NCI-H446 (cell line): Measurements from ENCODE around the gene SAMD10.
"Not testable (repeated sequence)": the region's sequence is repeated elsewhere in the genome, so short reads cannot be mapped to it uniquely, and the experiment has no call there.

Source experiments
- DNase-seq, 2 experiments: peaks; one replicate each; lab custom pipeline; 2025; lab: John Stamatoyannopoulos, UW

Gene SAMD10

DNA sequence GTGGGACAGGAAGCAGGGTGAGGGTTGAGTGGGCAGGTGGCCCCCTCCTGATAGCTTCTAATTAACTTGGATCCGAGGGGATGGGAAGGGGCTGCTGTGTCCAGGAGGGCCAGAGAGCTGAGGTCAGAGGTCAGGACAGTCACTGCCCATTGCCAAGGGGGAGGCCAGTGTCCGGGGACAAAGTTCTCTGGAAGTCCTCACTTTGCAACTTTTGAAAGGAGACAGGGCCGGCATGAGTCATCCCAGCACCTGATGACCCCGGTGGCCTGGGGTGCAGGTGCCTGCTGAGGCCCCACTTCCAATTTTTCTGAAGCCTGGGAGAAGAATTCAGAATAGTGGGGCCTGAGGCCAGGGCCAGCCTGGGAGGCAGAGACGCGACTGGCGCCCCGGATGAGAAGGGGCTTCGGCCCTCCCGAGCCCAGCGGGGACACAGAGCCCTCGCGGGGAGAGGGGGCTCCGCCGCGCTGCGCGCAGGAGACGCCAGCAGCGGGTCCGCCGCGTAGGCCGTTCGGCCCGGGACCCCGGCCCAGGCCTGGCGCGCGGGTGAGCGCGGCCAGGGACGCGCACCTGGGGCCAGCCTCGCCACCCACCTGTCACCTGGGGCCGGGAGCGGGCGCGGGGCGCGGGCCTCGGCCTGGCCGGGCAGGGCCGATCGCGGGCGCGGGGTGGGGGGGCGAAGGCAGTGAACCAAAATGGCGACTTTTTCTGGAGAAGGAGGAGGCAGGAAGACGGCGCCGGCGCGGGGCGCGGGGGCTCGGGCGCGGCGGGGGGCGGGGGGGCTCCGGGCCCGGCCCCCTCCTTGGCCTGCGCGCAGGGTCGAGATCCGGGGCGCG is 10.3 kb downstream of the SAMD10 start:
- no peak for DNase-seq

DNA sequence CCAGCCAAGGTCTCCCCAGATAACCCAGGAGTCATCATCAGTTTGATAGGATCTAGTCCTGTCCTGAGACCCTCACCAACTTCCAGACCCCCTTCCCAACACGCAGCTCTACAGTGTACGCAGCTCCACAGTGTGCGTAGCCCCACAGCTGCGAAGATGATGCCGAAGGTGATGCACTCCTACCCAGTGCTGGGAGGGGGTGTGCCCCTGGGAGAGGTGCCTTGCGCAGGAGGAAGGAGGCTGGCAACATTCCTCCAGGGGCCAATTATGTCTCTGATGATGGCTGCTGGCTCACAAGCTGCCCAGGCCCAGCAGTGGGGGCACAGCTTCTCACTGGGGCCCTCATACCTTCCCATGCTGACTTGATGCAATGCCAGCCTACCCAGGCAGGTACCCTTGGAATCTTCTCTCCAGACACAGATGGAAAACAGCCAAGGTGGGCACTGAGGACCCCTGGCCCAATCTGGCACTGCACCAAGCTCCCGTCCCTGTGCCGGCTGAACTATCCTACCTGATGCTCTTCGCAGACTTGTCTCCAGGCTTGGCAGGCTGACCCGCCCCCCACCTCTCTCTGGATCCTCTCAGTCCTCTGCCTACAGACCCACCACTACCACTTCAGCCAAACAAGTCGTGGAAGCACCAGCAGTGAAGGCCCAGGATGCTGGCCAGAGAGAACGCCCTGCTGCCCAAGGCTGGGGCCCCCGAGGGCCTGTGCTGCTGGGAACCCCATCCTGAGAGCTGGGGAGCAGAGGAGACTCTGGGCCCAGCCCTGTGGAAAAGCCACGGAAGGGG is 11.1 kb downstream of the SAMD10 start:
- no peak for DNase-seq

DNA sequence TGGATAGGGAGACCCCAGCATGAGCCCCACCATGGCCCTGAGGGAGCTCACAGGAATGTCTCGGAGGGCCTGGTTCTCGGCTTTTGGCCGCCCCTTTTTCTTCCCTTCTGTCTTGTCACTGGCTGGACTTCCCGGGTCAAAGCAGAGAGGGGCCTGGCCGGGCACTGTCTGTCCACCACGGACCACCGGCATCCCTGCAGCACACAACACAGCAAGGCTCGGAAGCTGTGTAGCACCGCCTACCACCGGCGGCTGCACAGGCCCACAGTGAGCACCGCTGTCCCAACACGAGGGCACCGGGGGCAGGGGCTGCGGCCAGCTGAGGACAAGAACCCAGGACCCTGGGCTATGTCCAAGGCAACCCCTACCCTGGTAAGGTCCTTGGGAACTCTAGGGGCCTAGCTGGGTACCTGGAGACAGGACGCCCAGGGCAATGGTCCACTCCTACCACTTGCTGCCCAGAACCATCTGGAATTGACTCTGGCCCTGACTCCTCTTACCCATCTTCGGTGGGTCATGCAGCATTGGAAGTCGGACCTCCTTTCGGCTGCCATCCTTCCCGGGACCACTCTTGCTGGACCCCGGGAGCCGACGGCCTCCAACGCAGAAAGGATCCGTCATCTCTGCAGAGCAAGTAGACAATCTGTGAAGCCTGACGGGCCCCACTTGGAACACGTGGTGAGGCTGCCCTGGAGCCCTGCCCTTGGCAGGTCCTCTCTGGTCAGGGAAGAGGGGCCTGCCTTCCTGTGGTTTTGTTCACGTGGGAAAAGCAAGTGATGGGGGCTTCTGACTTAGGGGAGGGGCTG is 11.9 kb downstream of the SAMD10 start:
- no peak for DNase-seq

GRCh38 chr20:63966944-63967322 is 12.5 kb downstream of the SAMD10 start:
- DNase-seq: no peak

DNA sequence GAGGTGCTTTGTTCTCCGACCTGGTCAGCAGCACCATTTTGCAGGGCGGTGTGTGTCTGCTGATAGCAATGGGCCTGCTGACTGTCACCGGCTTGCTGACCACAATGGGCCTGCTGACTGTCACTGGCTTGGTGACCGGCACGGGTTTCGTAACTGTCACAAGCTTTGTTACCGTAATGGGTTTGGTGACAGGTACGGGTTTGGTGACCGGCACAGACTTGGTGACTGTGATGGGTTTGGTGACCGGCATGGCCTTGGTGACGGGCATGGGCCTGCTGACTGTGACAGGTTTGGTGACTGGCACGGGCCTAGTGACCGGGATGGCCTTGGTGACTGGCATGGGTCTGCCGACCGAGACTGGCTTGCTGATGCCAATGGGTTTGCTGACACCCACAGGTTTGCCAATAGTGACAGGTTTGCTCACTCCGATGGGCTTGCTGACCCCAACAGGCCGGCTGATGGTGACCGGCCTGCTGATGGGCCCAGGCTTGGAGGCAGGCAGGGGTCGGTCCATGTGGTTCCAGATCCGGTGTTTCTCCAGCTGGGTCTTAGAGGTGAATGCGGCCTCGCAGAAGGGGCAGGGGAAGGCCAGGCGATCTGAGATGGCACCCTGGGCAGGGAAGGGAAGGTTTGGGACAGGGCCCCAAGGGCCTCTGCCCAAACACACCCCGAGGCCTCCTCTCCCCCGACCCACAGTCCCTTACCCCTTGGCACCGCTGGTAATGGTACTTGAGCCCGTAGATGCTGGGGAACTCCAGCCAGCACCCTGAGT is 13.1 kb downstream of the SAMD10 start:
- no peak for DNase-seq

DNA sequence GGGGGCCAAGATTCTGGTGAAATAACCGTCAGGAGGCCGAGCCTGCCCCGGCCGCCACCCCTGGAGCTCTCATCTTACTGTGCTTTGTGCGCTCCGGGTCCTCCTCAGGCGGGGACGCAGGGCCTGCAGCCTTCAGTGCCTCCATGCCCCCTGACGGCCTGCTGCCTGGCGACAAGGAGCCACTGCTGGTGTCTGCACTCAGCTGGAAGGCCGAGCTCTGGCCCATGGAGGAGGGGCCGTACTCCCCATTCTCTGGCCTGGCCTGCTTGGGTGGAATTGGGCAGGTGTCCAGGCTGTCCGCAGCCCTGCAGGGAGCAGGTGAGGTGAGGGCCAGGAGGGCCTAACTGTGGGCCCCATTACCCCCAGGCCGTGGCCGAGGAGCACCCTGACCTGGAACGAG is 15.0 kb downstream of the SAMD10 start:
- no peak for DNase-seq

- DNase-seq: no peak
Observed at GRCh38 chr20:63963784-63964301, 15.6 kb downstream of the SAMD10 start.

DNA sequence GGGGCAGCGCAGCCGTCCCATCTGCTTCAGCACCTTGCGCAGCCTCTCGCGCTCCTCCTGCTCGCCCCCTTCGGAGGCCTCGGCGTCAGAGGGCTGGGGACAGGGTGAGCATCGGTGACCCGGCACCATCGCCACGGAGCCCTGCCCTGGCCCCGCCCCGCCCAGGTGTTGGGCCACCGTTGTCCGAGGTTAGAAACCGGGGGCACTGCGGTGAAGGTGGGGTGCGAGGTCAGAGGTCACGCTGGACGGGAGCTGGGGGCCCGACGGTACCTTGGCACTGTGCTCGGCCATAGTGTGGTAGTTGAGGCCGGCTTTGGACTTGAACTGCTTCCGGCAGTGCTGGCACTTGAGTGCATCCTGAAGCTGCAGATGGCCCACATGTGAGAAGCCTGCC is 16.1 kb downstream of the SAMD10 start:
- DNase-seq: no peak

DNA sequence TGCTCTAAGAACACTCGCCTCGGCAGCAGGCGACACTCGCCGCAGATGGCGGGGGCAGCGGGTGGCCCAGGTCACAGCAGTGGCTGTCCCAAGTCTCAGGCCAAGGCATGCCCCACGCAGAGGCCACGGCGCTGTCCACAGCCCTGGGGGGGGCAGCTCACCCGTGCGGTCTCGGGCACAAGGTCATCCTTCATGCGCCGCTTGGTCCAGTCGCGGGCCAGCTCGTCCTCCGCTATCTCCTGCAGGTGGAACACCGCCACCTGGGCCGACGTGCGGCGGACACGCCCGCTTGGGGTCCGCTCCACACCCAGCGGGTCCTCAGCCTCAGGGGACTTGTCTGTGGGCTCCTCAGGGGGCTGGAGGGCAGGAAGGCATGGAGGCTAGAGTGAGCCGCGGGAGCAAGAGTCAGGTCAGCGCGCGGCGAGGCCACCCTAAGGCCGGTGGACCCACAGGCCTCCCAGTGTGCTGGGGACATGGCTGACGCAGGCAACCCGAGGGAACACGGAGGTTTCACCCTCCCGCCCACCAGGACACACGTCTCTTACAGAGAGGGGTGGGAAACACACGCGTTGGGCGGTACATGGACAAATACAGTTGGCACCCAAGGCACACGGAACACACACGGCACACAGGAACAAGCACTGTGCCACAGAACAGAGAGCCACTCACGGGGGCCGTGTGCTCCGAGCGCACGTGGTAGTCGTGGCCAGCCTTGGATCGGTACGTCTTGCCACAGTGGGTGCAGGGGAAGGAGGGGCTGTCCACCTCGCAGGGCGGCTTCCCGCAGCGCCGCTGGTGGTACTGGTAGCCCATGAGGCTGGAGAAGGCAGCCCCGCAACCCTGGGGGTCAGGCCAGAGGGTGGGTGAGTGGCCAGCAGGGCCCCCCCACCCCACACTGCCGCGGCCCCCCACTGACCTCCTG is 16.8 kb downstream of the SAMD10 start:
- no peak for DNase-seq

DNA sequence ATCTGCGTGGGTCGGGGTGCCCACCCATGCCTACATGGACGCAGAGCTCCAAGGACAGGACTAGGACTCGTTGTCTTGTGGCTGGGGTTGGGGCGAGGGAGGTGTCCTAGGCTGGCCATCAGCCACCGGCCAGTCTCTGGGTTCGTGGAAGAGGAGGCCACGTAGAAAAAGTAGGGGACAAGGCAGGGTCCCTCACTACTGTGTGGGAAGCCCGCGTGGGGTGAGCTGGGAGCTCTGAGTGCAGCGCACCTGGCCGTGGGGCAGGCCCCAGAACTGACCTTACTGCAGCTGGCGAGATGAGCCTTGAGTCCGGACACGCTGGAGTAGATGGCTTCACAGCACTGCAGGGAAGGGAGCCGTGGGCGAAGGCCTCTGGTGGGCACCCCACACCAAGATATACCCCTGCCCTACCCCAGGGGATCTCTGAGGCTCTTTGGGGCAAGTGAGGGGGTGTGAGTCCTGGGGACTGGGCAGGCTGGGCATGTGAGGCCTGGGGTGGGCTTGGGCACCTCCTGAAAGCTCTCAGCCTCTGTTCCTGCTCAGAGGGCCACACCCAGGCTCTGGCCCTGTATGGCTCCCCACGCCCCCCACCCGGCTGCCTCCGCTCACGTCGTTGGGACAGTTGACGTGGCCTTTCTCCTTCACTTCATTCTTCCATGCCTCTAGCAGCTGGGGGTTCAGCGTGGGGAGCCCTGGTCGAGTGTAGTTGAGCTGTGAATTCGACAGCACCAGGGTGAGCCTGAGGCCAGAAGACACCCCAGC is 17.6 kb downstream of the SAMD10 start:
- DNase-seq: no peak

DNA sequence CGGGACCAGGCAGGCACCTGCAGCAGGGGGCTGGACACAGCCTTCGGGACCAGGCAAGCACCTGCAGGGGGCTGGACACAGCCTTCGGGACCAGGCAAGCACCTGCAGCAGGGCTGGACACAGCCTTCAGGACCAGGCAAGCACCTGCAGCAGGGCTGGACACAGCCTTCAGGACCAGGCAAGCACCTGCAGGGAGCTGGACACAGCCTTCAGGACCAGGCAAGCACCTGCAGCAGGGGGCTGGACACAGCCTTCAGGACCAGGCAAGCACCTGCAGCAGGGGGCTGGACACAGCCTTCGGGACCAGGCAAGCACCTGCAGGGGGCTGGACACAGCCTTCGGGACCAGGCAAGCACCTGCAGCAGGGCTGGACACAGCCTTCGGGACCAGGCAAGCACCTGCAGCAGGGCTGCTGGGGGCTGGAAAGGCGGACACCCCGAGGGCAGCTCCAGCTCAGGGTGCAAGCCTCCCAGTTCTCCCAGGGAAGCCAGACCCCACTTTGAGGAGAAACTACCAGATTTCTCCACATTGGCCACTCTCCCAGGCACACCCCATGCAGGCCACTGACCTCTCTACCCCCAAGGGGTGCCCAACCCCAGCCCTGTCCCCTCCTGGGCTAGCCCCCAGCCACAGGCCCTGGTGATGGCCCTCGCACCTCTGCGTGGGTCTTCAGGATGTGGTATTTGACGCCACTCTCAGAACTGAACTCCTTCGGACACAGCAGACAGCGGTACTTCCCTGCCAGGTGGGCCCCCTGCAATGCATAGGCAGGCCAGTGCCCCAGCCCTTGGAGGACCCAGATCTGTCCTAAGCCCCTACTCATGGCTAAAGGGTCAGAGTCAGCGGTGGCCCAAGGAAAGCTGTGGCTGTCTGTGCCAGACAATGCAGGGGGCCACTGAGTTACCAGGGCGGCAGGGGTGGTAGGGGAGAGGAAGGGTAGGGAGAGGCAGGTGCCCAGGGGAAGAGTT is 18.5 kb downstream of the SAMD10 start:
- not testable (repeated sequence) for DNase-seq

GRCh38 chr20:63959699-63960075 is 19.8 kb downstream of the SAMD10 start:
- DNase-seq: no peak

- DNase-seq: no peak
Observed at GRCh38 chr20:63958964-63959698, 20.3 kb downstream of the SAMD10 start.

DNA sequence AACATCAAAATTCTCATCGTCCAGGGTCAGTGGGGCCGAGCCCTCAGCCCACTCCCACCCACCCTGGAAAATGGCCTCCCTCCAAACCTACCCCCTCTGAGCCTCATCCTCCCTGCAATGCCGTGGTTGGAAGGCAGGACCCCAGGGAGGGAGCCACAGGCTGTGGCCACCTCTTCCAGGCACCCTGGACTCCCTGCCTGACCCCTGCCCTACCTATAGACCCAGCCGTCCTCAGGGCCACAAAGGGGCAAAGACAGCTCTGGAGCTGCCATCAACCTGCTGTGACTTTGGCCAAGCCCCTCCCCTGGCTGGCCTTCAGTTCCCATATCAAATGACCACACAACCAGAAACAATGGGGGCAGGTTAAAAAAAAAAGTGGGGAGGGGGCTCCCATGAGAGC is 21.0 kb downstream of the SAMD10 start:
- DNase-seq: no peak

DNA sequence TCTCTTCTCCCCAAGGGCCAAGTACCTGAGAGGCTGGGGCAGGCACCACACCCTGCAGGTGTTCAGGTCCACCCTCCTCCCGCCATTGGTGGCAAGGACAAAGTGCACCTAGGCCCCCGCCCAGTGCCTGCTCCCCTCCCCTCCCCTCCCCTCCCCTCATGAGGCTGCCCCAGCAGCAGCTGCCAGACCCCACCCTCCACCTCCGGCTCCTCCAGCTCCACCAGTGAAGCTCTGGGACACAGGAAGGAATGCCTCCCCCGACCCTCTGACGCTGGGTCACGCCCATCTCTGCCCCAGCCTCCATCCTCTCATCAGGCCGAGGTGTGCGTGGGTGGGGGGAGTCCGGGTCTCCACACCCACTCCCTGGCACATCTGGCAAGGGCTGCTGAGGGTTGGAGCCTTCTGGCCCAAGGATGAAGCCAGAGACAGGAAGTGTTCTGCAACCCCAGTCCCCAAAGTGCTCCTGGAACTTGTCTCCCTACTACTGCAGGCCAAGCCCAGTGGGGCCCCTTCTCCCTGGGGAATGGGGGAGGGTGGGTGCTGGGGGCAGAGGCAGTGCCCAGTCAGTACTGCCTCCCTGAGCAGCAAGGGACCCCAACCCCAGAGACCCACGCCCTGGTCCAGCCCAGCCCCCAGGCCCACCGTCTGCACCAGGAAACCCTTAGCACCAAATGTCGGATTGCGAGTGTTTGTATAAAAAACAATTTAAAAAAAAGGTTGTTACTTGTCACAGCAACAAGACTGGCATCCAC is 21.6 kb downstream of the SAMD10 start:
- no peak for DNase-seq

- peak in 1 of 2 experiments; percentile 44 for DNase-seq
Observed at GRCh38 chr20:63957004-63957689, 22.3 kb downstream of the SAMD10 start.

DNA sequence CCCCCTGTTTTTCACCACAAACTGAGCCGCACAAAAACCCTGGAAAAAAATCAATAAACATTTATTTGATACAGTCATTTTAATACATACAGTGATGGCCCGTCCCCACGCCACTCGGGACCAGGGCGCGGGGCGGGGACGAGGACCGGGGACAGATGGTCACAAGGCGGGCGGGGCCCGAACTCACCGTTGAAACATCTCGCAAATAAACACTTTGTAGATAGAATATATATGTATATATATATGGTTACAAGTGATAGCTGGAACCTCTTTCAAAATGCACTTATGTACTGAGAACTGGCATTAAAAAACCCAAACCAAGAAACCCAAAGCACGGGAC is 22.8 kb downstream of the SAMD10 start:
- DNase-seq: no peak
